ENCODE results near the gene SMYD2.

GRCh38 chr1:214270097-214270650 lies 10.8 kb upstream of the SMYD2 start:
- TF ChIP-seq ARNT (IDR thresholded peaks at IDR 0.05) (no peak), NFRKB (IDR thresholded peaks at IDR 0.05) (no peak), FOXA1 (IDR thresholded peaks at IDR 0.05) (no peak), FOXK2 (IDR thresholded peaks at IDR 0.05) (no peak)
